Calu3 (cell line): Measurements from ENCODE around the gene CRYBA2. TPM values are rescaled to one million over a fixed set of nuclear protein-coding genes. Genes with fewer than 3 reads are reported as not detected.

Experiments
- BruUV-seq: library from RNA; stranded (reverse); fragments of 400-500 nt; replicated peaks from 2 replicates; lab custom pipeline; 2021; lab: Mats Ljungman, UMichigan
- CTCF ChIA-PET: fragments of 300-600 bp; sonication (Branson Sonifier 250); formaldehyde crosslinking; loops from one replicate; lab custom pipeline; 2022; ENCODE audit warnings: antibody characterized with exemption; lab: Charles Lee
- DNase-seq: peaks from one replicate; pipeline ENCODE4 v3.0.0; 2022
- H3K27ac Mint-ChIP-seq: one replicate; pipeline ENCODE4 v1.8.0; 2022; ENCODE audit warnings: mixed read lengths; ENCODE audit not compliant: unreplicated experiment
- H3K27me3 Mint-ChIP-seq: one replicate; pipeline ENCODE4 v1.8.0; 2022; ENCODE audit warnings: mixed read lengths; ENCODE audit not compliant: unreplicated experiment
- H3K36me3 Mint-ChIP-seq: one replicate; pipeline ENCODE4 v1.8.0; 2022; ENCODE audit warnings: mild to moderate bottlenecking, moderate library complexity, mixed read lengths; ENCODE audit not compliant: insufficient read depth, unreplicated experiment
- H3K4me1 Mint-ChIP-seq: one replicate; pipeline ENCODE4 v1.8.0; 2022; ENCODE audit warnings: mild to moderate bottlenecking, low read depth, mixed read lengths; ENCODE audit not compliant: unreplicated experiment
- H3K4me3 Mint-ChIP-seq: one replicate; pipeline ENCODE4 v1.8.0; 2022; ENCODE audit warnings: mild to moderate bottlenecking, low read depth, moderate library complexity, mixed read lengths; ENCODE audit not compliant: unreplicated experiment
- H3K9me3 Mint-ChIP-seq: one replicate; pipeline ENCODE4 v1.8.0; 2022; ENCODE audit warnings: low read depth, mixed read lengths; ENCODE audit not compliant: unreplicated experiment
- intact Hi-C: fragments of 100-400 bp; cut with micrococcal nuclease; formaldehyde crosslinking; loops from one replicate; pipeline ENCODE4 v1.10.0; 2022; ENCODE audit not compliant: unreplicated experiment
- total RNA-seq: library from RNA; stranded (reverse); gene quantifications from 2 replicates; pipeline ENCODE4 v1.2.3, GENCODE V29; 2022
- TF ChIP-seq, protein P1 (sequence below): fragments of 200-600 bp; IDR thresholded peaks from one replicate; pipeline ENCODE4 v1.8.0; 2022; ENCODE audit warnings: antibody characterized with exemption; ENCODE audit not compliant: unreplicated experiment

The CRYBA2 gene
- total RNA-seq, 1 experiment from 2014 or later: not detected

DNA sequence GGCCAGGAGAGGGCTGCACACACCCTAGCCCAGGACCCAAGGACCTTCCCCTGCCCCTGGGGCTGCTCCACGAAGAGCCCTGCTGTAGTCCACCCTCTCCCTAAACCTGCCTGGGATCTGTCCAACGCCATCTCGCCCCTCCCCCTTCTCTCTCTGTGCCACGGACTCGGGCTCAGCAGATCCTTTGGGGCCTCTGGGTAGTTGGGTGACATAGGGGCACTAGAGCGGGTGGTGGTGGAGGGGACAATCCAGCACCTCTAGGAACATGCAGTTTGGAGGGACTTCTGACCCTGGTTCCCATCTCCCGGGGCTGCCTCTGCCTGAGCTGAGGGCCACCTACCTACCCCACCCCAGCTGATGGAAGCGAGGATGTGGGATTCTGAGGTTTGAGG lies 7.3 kb upstream of the CRYBA2 start:
- DNase-seq: no peak
- Mint-ChIP-seq H3K4me3 (no peak overlapping the region), H3K4me1 (peaks cover 40% of the 10 kb centered on the region), H3K27ac (no peak overlapping the region), H3K27me3 (peaks cover 73% of the 10 kb centered on the region), H3K9me3 (no peaks in the 10 kb centered on the region), H3K36me3 (peaks cover 24% of the 10 kb centered on the region)
- TF ChIP-seq, protein P1, sequence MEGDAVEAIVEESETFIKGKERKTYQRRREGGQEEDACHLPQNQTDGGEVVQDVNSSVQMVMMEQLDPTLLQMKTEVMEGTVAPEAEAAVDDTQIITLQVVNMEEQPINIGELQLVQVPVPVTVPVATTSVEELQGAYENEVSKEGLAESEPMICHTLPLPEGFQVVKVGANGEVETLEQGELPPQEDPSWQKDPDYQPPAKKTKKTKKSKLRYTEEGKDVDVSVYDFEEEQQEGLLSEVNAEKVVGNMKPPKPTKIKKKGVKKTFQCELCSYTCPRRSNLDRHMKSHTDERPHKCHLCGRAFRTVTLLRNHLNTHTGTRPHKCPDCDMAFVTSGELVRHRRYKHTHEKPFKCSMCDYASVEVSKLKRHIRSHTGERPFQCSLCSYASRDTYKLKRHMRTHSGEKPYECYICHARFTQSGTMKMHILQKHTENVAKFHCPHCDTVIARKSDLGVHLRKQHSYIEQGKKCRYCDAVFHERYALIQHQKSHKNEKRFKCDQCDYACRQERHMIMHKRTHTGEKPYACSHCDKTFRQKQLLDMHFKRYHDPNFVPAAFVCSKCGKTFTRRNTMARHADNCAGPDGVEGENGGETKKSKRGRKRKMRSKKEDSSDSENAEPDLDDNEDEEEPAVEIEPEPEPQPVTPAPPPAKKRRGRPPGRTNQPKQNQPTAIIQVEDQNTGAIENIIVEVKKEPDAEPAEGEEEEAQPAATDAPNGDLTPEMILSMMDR: no peak
- intact Hi-C loops: no loop called here
- CTCF ChIA-PET: no interaction called here
- BruUV-seq: no TSS peak

DNA sequence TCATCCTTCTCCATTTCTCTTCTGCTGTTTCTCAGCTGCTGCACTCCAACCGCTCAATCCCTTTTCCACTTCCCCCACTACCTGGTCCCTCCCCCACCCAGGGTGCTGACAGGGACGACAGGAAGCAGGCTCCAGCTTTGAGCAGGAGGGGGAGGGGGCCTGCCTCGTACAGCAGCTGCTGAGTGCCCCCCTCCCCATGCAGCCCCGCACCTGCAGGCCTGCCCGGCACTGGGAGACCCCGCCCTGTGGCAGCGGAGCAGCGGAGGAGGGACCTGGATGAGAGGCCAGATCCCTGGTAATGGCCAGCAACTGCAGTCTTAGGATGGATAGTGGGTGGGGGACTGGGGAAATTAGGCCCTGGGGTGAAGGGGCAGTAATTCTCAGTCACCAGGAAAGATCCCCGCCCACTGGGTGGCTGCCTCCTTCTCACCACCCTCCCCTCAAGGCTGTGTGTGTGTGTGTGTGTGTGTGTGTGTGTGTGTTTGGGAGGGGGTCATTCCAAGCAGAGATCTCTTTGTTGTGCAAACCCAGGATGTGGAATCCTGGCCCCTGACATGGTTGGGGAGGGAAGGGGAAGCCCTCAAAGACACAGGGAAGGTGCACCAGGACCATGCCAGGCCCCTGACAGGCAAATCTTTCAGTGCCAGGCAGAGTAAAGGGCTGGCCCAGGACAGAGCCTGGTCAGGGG lies 6.8 kb upstream of the CRYBA2 start:
- Mint-ChIP-seq H3K9me3 (no peaks in the 10 kb centered on the region), H3K4me3 (no peak overlapping the region), H3K4me1 (peaks cover 40% of the 10 kb centered on the region), H3K27ac (no peak overlapping the region), H3K36me3 (peaks cover 24% of the 10 kb centered on the region), H3K27me3 (peaks cover 73% of the 10 kb centered on the region)
- no peak for DNase-seq
- TF ChIP-seq, protein P1: no peak
- no TSS peak for BruUV-seq
- CTCF ChIA-PET: no interaction called here
- intact Hi-C loops: no loop called here

DNA sequence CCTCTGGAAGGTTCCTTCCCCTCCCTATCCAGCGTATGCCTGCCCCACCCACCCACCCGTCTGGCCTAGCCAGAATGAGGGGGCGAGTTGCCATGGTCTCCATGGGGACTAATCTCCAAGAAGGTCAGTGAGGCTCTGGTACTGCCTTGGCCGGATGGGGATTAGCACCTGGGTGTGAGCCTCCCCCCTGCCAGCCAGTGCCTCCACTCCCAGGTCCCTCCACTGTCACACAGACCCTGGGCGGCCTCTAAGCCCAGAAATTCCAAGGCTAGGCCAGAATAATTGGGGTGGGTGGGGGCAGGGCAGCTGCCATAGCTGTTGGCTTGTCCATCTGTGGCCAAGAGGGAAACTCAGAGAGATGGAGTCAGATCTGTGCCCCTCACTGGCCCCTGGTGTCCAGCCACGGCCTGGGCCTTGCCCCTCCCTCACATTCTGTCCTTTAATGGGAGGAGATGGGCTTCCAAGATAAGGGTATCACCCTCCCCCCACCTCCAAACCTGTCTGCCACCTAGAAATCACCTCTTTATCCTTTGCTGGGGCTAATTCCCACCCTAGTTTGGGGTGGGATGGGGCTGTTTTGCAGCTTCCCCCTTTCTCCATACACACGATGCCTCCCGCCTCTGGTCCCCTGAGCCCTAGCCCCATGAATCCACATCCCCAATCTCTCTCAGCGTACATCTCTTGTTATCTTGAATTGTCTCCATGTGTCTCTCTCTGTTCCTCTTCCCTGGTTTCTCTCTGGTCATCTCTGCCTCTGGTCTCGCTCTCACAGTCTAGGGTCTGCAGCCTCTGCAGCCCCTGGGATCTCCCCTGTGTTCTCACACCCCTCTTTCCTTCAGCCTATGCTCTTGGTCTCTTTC lies 6.0 kb upstream of the CRYBA2 start:
- BruUV-seq: no TSS peak
- CTCF ChIA-PET: interaction anchor here (1.1 kb wide), 1 partner anchor 31 kb away, joined by 3 read pairs; no protein-coding TSS in a partner anchor
- TF ChIP-seq, protein P1: no peak
- peaks cover 73% of the 10 kb centered on the region for H3K27me3 Mint-ChIP-seq
- peaks cover 24% of the 10 kb centered on the region for H3K36me3 Mint-ChIP-seq
- peaks cover 40% of the 10 kb centered on the region for H3K4me1 Mint-ChIP-seq
- intact Hi-C loops: no loop called here
- no peak overlapping the region for H3K4me3 Mint-ChIP-seq
- H3K9me3 Mint-ChIP-seq: no peaks in the 10 kb centered on the region
- H3K27ac Mint-ChIP-seq: no peak overlapping the region
- no peak for DNase-seq

DNA sequence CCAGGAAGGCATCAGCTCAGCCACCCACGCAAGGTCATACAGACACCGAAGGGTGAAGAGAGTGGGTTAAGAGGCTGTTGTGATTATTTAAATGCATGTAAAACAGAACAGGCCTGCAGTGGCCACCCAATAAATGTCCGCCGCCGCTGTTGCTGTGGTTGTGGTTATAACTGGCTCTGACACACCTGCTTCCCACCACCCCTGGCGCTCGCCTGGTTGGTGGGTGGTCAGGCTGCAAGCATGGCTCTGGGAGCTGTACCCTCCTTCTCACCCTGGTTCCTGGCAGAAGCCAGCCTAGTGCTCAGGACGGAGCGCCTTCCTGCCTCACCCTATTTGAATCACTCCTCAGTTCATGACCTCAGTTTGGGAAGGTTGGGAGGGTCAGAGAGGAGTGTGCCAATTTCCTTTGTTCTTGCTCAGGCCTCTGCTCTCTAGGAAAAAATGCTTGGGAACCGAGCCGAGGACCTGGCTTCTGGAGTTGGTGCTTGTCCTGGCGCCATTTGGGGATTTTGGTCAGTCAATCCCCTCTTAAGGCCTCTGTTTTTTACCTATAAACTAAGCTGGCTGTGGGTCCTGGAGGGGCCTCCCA lies 5.3 kb upstream of the CRYBA2 start:
- Mint-ChIP-seq H3K9me3 (no peaks in the 10 kb centered on the region), H3K36me3 (peaks cover 24% of the 10 kb centered on the region), H3K27me3 (peaks cover 73% of the 10 kb centered on the region), H3K27ac (no peak overlapping the region), H3K4me3 (no peak overlapping the region), H3K4me1 (peaks cover 40% of the 10 kb centered on the region)
- intact Hi-C loops: no loop called here
- no peak for DNase-seq
- no TSS peak for BruUV-seq
- TF ChIP-seq, protein P1: no peak
- CTCF ChIA-PET: interaction anchor here (1.1 kb wide), 1 partner anchor 31 kb away, joined by 3 read pairs; no protein-coding TSS in a partner anchor
